GM19438 (cell line): ENCODE data around the gene CHN2.

ENCODE experiments used
- ATAC-seq: cut with Tn5 transposase; IDR thresholded peaks from one replicate; pipeline ENCODE4 v1.9.1; 2021; ENCODE audit warnings: low read depth; ENCODE audit not compliant: unreplicated experiment

Gene CHN2

DNA sequence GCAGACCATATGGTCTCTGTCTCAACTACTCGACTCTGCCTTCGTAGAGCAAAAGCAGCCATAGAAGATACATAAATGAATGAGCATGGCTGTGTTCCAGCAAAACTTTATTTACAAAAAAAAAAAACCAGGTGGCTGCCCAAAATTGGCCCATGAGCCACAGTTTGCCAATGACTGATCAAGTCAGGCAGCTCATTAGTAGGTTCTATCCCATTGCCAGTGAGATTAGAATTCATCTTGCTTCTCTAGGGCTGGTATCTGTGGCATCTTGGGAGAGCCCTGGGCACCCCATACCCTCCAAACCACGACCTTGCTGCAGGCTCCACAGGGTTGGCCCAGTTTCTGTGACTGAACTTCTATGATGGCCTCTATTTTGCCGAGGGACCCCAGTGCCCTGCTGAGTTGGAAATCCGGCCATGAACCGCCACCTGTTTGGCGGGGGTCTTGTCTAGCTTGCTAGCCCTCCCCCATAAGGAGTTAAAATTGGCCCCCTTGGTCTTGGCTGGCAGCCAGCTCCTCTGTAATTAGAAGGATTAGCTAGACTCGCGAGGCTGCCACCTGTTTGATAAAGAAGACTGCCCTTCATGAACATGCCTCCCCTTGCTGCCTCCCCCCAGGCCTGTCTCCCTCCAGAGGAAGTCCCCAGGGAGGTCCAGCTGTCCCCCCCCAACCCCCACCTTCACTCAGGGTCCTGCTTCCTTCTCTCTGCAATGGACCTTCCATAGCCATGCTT is 83.9 kb downstream of the CHN2 start:
- ATAC-seq, result no peak

DNA sequence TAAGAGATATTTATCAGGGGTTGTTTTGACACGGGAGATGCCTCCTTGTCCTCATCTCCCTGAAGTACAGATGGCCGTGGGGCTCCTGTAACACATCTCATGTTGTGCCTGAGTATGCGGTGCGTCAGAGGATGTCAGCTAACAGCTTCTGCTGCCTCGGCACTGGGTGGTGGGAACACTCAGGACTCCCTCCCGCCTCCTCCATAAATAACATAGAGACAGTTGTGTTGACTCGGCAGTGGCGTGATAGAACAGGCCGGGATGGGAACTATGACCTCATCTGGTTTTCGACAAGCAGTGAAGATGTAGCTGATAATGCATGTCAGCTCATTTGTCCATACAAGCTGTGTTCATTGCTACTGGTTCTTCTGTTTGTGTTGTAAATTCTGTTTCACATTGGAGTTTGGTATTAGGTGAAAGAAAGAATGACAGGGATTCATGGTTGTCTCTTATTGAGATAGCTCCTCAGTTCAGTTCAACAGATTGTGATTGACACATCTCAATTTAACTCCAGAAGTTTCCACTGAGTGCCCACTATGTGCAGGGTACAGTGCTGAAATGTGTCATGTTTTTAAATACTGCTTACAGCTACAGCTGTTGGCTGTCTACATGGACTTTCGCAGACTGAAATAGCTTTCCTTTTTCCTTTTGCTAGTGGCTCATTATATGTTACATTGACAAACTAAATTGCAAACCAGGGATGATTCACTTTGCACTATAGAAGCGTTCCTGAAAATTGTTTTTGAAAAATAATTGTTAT is 87.4 kb downstream of the CHN2 start:
- ATAC-seq, result no peak

DNA sequence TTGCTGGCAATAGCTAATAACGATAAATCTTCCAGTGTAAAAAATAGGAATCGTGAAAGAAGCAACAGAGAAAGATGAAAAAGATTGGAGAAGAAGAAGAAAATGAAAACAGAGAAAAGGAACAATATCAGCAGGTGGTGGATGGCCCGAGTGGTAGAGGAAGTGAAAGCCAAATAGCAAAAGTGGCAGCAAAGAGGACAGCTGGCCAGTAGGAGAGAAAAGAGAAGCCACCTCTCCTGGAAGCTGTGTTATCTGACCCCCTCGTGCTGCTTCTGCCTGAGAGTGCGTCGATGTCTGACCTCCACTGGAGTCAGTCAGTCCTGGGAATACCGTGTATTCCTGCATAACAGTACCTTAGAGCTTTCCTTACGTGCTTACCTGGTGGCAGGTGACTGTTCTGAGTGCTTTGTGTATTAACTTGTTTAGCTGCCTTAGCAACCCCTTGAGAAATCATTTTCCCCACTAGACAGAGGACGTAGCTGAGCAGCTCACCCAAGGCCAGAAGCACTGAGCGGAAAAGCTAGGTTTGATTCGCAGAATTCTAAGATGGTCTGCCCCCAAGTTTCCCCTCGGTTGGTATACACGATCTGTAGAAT is 88.3 kb downstream of the CHN2 start:
- ATAC-seq, result peak; percentile 69

DNA sequence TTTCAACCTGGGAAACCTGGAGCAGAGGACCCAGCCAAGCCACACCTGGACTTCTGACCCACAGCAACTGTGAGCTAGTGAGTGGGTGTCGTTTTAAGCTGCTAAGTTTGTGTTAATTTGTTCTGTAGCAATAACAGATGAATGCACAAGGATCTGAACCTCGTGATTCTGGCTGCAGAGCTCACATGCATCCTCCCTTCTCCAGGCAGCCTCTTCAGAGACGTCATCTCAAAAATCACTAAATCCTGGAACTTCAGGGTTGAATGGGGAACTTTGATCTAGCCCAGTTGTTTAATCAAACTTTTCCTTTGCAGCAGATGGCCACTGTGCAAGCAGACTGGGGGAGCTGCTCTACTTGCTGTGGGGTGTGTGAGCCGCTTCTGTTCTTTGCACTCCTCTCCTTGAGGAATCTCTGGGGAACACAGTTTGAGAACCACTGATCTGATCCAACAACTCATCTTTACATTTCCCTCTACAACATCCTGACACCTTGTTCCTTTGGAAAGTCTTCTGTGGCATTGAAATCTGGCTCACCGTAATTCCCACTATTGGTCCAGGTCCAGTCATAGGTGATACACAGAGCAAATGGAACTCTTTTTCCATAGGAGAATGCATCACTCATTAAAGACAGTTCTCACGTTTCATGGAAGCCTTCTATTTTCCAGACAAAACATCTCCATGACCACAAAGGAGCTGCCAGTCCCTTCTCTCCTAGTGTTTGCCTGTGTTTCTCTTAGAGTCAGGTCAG is 90.3 kb downstream of the CHN2 start:
- ATAC-seq, result no peak

DNA sequence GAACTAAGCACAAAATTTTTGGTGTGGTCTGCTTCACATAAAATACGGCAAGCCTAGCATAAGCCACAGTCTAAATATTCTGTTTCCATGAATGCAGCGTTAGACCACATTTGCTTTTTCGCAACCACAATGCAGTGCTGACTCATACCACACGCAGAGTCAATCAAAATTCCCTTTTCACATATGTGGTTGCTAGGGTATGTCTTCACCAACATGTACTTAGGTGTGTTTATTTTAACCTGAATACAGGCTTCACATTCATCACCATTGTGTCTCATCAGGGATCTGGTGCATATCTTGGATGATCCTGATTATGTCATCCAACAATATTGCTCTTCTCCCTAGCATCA is 90.8 kb downstream of the CHN2 start:
- ATAC-seq, result no peak

DNA sequence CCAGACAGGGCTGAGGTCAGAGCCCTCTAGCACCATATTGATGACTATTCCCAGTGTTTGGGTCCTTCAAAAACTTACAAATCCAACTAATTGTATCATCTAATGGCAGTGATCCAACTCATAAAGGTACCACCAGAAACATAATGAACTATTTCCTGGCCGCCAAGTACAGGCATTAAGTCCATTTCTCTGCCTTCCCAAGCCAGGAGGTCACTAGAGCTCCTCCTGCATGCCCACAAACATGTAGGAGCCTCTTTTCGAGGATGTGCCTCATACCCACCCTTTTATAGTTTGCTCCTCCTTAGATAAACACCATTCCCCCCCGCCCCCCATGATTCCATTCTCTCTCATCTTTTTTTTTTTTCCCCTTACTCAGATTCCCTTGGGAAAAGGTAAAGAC is 91.3 kb downstream of the CHN2 start:
- no peak for ATAC-seq

DNA sequence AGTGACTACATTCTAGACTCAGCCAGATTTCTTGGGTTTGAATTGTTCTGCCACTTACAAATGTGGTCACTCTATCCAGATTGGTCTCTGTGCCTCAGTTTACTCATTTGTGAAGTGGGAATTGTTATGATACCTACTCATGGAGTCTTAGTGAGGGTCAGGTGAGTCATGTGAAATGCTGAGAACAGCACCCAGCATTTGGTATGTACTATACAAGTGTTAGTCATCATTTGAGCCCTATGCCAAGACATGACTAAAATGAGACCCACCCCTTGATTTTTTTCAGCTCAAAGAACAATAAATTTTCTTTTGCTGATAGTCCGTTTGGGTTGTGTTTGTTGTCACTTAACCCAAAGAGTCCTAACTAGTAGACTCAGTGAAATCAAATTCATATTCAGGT is 92.8 kb downstream of the CHN2 start:
- ATAC-seq, result no peak

DNA sequence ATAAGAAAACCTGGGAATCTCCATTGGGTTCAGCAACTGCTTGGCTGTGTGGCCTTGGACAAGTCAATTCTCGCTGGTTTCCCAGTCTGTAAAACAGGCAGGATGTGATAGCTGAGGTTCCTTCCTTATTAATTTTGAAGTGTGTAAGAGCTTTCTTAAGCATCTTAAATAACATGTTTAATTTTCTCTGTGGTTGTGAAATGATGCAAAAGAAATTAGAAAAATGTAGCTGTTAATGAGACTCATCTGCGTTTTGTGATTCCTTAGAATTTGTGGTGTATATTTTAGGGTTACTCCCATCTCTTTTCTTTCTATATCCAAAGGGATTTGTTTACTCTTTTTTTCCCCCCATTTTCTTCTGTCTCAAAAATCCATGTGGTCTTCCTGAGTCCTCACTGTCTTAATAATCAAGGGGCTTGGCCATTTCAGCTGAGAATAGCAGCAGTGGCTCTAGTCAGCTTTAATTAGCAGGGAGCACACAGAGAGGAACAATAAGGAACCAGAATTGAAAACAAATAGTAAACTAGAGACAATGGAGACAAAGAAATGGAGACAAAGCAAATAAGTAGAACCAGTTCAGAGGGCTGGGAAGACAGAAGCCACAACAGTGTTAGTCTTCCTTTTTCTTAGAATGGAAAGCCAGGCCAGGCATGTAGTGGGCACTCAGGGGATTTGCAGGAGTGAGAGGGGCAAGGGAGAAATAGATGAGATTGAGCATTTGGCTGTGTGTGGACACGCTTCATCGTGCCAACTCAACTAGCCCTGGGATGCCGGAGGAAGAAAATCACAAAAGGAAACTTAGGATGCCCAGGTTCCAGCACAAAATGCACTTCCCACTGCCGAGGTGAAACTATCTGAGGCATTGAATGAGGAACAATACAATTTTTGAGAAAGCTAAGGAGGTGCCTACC is 93.9 kb downstream of the CHN2 start:
- ATAC-seq, result no peak

DNA sequence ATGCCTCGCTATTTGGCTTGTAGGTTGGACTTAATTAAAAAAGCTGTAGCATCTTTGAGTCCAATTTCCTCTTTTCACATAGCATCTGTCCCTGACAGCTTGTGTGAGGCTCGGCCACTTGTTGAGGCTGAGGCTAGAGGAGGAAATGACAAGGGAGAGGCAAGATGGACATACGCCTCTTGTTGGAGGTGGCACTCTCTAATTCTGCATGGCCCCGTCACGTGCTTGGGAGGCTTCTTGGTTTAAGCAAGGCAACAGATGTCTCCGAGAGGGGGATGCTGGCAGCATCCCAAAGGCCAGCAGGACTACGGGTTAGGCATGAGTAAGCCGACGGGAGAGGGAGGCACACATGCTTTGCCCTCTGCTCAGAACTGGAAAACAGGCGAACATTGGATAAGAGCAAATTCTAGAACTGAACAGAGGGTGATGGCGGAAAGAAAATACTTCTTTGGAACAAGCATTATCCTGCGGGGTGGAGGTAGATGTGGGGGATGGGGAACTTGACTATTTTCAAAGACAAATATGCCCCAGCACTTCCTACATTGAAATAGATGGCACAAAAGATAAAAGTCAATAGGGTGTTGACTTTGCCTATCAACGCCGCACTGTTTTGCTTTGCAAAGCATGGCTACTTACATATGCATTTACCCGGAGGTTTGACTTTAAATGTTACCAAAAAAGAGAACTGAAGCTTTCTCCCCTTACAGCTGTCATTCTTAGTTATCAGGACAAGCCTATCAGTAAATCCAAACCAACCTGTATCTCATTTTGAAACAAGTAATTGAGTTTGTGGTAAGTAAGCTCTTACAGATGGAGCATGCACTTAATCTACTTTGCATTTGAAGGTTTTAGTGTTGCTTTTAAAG is 94.8 kb downstream of the CHN2 start:
- peak; percentile 83 for ATAC-seq

DNA sequence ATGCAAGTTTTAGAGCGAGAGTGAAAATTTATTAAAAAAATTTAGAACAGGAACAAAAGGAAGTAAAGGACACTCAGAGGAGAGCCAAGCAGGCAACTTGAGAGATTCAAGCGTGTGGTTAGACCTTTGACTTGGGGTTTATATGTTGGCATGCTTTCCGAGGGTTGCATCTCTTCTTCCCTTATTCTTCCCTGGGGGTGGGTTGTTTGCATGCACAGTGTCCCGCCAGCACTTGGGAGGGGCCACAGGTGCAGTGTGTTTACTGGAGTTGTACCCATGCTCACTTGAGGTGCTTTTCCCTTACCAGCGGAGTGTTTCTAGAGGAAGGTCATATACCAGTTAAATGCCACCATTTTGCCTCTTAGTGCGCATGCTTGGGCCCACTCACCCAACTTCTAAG is 96.3 kb downstream of the CHN2 start:
- no peak for ATAC-seq

DNA sequence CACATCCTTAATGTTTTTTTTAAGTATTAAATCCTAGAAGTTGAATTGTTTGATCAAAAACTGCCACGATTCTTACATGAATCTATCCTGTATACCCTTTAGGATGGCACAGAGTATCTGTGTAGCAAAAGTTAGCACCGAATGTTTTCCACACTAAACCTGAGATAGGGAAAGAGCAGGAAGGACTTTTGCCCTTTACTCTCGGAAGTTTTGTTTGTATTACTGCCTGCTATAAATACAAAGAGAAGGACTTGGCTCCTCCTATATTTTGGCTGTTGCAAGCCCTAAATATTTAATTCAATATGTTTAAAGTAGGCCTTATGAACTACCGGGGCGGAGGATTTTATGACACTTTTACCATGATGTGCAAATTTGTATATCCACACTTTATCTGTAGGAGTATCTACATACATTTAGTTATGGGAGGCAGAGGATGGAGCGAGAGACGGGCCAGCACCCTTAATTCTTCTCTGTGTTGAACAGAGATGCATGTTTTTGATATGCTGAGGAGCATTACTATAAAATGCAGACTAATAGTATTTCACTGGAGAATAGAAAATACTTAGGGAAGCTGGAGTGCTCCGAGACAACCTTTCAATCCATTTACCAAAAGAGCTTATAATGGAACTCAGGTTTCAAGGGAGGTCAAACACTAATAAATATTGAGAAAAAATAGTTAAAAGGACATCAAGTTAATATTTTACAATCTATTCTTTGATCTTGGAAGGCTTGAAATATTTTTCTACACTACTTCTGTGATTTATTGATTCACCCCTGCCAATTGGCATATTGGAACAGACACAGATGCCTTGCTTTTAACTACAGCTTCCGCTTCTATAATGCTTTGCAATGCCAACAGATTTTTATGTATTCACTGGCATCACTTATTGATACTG is 97.4 kb downstream of the CHN2 start:
- no peak for ATAC-seq

DNA sequence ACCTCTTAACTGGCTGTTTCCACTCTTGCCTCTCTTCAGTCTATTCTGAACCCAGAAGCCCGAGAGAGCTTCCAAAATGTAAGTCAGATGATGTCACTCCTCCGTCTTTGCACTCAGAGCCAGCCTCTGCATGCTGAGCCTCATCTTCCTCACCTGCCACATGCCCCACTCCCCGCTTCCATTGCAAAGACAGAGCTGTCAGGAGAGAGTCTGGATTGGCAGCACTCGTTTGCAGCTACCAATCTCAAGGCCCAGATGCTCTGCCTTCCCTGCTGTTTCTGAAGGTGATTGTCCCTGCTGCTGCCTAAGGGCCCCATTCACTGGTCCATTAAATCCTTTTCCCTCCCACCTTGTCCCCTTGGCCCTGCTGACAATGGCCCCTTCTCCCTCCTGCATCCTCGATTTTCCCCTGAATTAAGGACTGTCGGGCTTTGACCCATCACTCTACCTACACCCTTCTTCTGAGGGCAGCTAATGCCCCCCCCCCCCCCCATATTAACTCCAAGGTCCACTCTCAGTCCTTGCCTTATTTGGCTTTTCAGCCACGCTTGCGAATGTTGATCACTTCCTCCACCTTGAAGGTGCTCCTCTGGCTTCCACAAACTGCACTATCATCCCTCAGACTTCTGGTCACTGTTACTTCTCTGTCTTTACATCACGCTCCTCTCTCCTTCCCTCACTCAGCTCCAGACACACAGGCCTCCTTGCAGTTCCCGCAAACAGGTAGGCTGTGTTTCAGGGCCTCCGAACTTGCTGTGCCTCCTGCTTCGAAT is 98.5 kb downstream of the CHN2 start:
- ATAC-seq, result no peak

DNA sequence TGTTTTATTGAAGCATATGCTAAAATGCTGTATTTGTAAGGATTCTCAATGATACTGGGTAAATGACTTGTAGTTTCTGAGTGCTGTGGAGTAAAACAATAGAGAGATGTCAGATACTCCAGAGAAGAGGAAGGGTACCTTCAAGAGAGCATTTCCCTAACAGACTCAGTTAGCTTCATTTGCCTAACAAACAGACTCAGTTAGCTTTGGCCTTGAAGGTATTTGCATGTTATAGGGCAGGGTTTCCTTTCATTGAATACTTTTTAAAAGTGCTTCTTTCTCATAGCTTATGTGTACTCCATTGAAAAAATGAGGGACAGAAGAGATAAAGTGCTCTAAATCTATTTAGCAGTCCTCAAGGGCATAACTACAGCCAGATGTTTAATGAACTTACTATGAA is 101.8 kb downstream of the CHN2 start:
- no peak for ATAC-seq

DNA sequence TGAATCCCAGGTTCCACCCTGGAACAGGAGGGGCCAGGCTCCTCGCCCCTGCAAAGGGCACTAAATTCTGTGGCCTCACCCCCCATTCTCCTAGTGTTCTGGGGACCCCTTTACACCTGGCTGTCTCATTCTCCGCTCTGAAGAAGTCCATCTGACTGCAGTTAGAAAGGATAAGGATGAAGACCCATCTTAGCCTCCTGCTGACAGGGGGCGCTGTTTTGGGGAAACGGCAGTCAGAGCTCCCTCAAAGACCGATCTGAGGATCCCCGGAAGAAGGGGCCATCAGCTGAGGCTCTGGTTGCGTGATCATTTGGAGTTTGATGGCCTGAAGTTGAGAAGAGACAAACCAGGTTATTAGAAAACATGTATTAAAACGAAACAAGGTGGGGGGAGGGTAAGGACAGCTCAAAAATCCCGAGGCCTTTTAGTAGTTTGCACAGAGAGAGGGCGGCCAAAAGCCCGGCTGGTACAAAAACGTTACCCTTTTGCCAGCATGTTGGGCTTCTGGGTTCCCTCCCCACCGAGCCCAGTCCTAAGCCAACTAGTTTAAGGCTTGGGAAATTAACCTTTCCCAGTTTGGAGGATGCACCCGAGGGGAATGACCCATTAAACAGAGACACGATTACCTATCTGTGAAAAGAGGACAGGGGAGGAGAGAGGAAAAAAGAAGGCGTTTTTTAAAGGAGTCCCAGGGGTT is 102.8 kb downstream of the CHN2 start:
- ATAC-seq, result no peak

DNA sequence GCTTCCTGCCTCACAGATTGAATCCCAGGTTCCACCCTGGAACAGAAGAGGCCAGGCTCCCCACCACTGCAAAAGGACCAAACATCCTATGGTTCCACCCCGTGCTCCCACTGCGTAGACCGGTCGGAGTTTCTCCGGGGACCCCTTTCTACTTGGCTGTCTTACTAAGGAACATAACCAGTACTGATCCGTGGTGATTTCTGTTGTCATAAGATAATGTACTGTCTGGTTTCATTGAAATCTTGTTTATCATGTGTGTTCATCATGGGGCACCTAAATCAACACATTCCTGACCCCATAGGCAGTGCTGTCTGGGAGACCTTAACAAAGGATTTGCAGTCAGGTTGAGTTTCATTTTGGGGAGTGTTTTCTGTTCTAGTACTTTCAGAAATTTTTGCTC is 104.5 kb downstream of the CHN2 start:
- ATAC-seq, result no peak

DNA sequence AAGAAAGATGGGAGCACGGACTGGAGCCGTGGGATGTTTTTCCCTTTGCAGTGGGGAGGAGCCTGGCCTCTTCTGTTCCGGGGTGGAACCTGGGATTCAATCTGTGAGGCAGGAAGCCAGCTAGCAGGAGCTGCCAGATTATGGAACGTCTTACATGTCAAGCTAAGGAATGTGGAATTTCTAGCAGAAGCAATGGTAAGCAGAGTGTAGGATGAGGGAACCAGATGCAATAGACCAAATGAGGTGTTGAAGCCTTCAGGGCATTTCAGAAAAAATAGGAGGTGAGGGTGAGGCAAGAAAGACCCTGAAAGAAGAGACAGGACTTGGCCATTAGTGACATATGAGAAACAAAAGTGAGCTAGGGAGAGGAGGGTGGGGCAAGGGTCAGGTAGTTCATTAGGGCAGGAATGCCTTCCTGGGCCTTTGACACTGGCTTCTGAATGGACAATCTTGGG is 105.5 kb downstream of the CHN2 start:
- no peak for ATAC-seq

DNA sequence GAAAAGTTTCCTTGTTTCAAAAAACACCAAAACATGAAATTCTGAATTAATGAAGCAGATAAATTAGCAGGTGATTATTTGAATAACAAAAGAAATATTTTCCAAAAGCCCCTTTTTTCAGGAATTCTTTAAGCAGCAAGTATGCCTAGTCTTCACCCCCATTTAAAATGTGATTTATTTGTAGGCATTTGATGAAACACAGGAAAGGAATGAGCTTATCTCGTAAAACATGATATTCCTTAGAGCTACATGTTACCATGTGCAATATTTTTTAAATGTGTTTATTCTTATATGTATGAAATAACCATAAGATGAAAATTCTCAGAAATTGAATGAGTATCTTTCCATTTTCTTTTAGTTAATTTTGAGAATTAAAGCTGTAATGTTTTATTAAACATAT is 106.1 kb downstream of the CHN2 start:
- no peak for ATAC-seq
